Measurements from ENCODE around the gene PDZRN3.

PDZRN3 gene

DNA sequence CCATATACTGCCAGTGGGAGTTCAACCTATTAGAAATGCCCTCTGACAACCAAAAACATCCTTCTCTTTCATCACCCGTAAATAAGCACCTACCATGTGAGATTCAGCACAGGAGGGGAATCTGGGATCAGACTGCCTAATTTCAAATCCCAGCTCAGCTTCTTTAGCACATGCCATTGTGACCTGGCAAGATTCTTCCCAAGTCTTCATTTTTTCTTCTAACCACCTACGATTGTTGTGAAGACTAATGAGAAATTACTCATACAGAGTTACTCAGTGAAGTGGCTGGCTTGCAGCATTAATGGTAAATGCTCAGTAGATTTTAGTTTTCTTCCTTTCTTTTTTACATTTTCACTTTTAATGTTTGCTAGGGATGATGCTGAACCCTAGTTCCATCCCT lies 176.7 kb downstream of the PDZRN3 start:
- no peak for DNase-seq

- no peak for DNase-seq
Measured at GRCh38 chr3:73447111-73447510, 177.6 kb downstream of the PDZRN3 start.

DNA sequence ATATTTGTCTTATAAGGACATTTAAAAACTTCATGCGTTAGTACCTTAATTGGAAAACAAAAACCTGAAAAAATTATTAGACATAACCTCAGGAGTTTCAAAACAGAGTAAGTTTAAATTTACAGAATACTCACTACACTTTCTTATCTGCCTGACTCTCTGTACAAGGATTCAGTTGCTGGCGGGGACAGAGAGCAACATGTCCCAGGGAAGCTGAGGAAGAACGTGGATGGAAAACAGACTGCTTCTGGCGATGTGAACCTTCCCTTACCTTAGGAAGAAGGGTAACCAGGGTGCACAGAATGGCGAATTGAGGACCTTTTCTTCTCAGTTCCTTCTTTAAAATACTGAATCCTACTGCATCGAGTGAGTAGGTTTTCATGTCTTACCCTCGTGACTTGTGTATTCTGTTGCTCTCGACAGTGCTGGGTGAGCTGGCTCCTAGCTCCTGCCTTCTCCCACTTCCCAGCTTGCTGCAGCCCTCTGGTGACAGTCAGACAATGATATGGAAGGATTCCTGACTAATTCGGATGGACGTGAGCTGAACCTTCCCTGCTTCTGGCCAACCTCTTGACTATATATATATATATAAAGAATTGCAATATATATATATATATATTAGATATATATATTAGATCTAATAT lies 178.2 kb downstream of the PDZRN3 start:
- no peak for DNase-seq

DNA sequence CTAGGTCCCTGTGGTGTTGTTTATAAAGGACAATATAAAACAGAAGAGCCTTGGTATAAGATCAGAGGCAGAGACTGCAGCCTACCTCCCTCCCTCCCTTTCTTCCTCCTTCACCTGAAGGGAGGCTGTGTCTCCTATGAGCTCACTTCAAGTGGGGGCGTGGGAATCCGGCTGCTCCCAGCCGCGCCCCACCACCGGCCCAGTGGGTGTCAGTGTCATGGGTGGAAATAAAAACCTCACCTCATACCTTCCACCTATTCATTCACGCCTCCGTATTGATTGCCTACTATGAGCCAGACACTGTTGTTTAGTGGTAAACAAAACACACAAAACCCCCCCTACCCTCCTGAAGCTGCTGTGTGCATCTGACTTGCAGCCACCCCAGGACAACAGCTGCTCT lies 181.9 kb downstream of the PDZRN3 start:
- no peak for DNase-seq

GRCh38 chr3:73442152-73442551 lies 182.6 kb downstream of the PDZRN3 start:
- DNase-seq, result no peak

DNA sequence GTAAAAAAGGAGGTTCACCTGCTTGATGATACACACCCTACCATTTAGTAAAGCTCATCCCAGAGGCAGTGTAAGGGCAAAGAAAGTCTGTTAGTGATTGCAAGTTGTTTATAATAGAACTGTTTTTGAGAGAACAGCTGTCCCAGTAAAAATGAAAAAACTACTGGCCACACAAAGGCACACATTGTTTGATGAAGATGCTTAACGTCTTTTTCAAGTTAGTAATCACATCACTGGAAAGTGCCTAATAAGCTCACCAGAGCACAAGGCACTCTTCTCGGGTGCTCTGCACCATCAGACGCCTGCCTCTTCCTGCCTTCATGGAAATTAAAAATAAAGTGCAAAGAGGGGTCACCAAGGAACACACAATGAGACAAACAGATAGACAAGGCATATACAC lies 186.9 kb downstream of the PDZRN3 start:
- no peak for DNase-seq

DNA sequence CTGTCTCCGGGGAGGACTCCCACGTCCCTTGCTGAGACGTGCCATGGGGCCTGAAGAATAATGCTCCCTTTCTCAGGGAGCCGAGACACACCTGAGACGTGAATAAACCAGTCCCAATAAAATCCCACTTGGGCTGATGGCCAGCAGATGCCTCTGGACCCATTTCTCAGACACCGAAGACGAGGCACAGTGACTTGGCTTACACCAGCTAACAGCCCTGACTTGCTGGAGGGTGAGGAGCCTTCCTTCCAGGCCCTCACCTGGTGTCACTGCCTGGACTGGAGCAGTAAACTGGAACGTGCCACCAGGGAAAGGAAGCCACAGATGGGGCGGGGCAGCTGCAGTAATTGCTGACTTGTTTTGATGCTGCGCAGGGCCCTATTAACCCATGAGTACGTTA lies 189.7 kb downstream of the PDZRN3 start:
- no peak for DNase-seq

GRCh38 chr3:73433687-73434086 lies 191.1 kb downstream of the PDZRN3 start:
- DNase-seq, result no peak

- DNase-seq, result no peak
Measured at GRCh38 chr3:73433079-73433478, 191.7 kb downstream of the PDZRN3 start.

- no peak for DNase-seq
Measured at GRCh38 chr3:73432706-73433032, 192.1 kb downstream of the PDZRN3 start.

DNA sequence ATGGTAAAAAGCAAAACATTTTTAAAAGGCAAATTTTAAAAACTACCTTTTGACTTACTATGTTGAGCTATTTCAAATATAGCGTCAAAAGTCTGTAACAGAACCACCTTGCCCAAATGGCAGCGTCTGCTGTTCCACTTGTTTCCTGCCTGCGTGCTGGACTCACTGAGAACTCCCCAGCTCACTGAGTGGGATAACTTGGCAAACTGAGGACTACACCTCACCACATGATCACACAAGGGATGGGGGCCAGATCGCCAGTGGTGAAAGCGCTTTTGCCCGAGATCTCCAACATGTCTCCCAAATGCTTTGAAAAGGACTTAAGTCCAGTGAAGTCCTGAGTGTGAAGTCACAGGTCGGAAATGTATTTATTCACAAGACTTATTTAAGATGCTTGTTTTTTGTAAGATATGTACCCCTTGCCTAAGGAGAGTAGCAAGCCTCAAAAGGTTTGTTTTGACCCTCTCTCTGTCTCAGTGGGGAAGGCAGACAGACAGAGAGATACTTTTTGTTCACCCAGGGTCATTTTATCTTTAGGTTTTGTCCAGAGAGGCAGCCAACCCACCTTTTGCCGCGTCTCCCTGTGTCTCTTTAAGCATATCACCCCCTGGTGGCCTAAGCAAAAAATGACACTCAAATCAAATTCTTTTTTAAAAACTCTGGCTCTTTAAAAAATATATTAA lies 192.6 kb downstream of the PDZRN3 start:
- DNase-seq, result no peak

- DNase-seq, result no peak
Measured at GRCh38 chr3:73431183-73431900, 193.4 kb downstream of the PDZRN3 start.

GRCh38 chr3:73427048-73427706 lies 197.6 kb downstream of the PDZRN3 start:
- no peak for DNase-seq

DNA sequence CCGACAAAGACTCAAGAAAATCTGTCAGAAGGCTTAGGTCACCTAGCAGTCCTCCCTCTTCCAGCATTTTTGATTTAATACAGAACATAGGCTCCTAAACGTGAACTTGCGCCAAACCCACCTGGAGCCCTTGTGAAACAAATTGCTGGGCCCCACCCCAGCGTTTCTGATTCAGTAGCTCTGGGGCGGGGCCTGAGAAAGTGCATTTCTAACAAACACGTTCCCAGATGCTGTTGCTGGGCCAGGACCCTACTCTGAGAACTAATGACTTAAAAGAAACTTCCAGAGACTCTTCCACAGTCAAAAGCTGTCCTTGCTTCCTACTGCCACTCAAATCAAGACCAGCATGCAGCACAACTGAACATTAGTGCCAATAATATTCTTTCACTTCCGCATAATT lies 198.1 kb downstream of the PDZRN3 start:
- no peak for DNase-seq

DNA sequence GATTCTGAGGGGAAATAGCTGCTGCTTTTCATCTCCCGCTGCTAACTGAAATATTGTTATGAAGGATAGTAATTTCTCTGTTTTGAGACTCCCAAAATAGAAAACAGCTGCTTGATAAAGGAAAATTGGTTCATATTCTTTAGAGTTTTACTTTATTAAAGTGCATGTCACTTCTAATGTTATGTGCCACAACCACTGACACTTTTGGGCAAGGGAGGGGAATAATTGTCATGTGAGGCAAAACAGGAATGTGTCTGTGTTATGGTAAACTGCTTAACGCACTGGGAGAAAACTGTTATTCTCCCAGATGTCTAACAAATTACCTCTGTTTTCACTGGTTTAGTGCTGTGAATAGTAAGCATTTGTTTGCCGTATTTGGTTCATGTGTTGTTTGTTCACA lies 201.6 kb downstream of the PDZRN3 start:
- no peak for DNase-seq

GRCh38 chr3:73422571-73422970 lies 202.2 kb downstream of the PDZRN3 start:
- no peak for DNase-seq

GRCh38 chr3:73419942-73420341 lies 204.8 kb downstream of the PDZRN3 start:
- DNase-seq, result no peak

DNA sequence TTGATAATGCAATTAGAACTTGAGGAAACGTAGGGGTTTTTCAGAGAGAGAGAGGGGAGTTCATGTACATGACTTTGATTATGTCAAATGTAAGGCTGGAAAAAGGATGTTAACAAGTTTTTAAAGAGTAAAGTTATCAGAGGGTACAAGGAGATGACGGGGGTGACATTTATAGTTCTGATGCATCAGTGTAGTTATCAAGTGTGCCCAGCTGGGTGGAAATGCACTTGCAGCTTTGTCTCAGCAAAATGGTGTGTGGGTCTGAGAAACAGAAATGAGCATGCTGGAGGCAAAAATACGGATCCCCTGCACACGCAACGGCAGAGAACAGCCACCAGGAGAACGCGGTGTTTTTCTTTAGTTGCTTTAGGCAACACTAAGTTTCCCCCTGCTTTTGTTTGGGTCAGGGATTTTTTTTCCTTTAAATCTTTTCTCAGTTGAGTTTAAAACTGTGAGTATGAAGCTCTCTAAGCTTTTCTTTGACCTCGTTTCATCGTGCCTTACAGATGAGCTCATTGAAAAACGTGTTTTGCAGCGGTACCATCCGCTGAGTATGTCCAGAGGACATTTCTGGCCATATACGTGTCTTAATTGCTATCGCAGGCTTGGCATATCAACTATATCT lies 205.4 kb downstream of the PDZRN3 start:
- DNase-seq, result no peak

DNA sequence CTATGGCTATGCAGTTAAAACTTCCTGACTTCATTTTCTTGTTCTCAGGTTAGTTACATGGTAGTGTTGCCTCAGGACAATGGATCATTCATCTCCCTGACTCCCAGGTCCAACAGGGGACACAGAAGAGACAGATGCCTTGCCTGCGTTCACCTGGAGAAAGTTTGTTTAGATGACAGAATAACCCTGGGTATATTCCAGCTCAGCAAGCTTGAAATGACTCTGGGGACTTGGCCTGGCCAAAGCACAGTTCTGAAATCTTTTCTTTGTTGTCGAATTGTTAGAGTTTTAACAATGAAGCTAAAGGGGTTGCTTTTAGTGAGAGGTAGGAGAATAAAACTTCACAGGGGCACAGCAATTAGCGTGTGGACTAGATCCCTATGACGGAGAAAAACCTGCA lies 206.1 kb downstream of the PDZRN3 start:
- no peak for DNase-seq

GRCh38 chr3:73415118-73415517 lies 209.6 kb downstream of the PDZRN3 start:
- DNase-seq, result no peak

DNA sequence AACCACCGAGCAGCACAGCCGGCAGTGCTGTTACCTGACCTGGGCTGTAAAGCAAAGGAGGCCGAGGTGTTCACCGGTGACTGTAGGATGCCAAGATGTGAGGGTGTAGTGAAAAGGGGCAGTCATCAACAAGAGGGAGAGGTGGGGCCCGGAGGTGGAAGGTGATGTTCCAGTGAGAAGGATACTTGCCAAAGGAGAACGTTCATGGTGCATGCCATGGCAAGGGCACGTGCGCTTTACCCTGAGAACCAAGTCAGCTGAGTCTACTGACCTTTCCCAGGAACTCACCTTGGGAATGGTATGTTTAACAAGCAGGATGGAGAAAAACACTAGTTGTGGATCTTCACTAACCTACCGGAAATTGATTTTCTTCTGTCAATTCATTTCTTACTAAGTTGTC lies 211.1 kb downstream of the PDZRN3 start:
- no peak for DNase-seq

- no peak for DNase-seq
Measured at GRCh38 chr3:73411993-73412392, 212.7 kb downstream of the PDZRN3 start.

DNA sequence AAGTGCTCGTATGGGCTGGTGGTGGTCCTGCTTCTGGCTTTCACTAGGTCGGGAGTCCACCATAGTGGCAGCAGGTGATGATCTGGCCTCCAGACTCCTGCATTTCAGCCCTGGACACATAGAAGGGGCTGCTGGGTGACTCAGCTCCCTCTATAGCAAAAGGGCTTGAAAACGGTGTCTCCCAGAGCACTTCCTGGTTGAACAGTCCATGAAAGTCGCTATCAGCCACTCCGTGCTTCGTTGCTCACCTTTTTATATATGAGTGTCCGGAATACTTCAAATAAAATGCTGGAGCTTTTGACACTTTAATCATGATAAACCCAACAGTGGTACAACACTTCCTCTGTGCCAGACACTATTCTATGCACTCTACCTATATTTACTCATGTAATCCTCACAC lies 213.2 kb downstream of the PDZRN3 start:
- DNase-seq, result no peak
